ENCODE measurements around the gene SYNJ2. TPM values are rescaled to one million over a fixed set of nuclear protein-coding genes. Genes with fewer than 3 reads are reported as not detected.

Gene SYNJ2
- polyA plus RNA-seq, 6 donors from 2014 or later: 2.4 to 9.5 (median 4.7) TPM

DNA sequence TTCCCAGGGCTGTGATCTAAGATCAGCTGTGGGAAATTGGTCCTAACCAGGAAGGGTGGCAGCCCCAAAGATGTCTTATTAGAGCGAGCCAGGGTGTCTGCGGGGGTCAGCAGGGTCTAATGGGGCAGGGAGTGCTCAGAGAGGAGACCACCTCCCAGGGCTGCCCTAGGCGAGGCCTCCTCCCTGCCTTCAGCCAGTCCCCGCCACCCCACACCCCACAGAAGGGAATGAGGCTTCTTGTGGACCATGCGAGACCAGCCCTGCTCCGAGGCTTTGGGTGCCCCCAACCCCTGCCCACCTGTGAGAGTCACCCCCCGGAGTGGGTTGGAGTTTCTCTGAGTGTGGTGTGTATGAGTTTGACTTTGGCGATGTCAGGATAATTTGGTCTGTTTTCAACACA is 37.8 kb downstream of the SYNJ2 start:
- DNase-seq: no peak
- peaks cover 0 to 10% of the 10 kb centered on the region in 2 donors for H3K36me3 Mint-ChIP-seq
- H3K4me3 Mint-ChIP-seq: no peak overlapping the region
- no peak overlapping the region for H3K27ac Mint-ChIP-seq
- H3K9me3 Mint-ChIP-seq: no peaks in the 10 kb centered on the region
- no peak for ATAC-seq (ENCODE audit: low read depth in 2 of 2)
- peaks cover 7 to 18% (median 13%) of the 10 kb centered on the region in 3 donors for H3K4me1 Mint-ChIP-seq
- no peaks in the 10 kb centered on the region for H3K27me3 Mint-ChIP-seq

DNA sequence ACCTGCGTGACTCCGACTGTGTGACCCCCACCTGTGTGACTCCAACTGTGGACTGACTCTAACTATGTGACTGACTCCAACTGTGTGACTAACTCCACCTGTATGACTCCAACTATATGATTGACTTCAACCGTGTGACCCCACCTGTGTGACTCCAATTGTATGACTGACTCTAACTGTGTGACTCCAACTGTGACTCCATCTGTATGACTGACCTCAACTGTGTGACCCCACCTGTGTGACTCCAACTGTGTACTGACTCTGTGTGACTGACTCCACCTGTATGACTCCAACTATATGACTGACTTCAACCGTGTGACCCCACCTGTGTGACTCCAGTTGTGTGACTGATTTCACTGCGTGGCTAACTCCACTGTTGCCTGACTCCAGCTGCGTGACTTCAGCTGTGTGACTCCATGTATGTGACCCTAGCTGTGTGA is 38.6 kb downstream of the SYNJ2 start:
- Mint-ChIP-seq H3K27me3 (no peaks in the 10 kb centered on the region), H3K27ac (peak overlapping the region in 4 of 6 donors; percentile 4 to 91 (median 51)), H3K4me3 (no peak overlapping the region), H3K4me1 (peaks cover 0 to 13% (median 7%) of the 10 kb centered on the region in 3 donors), H3K36me3 (peaks cover 0 to 10% of the 10 kb centered on the region in 2 donors), H3K9me3 (no peaks in the 10 kb centered on the region)
- ATAC-seq (ENCODE audit: low read depth in 2 of 2) (no peak), DNase-seq (no peak)

DNA sequence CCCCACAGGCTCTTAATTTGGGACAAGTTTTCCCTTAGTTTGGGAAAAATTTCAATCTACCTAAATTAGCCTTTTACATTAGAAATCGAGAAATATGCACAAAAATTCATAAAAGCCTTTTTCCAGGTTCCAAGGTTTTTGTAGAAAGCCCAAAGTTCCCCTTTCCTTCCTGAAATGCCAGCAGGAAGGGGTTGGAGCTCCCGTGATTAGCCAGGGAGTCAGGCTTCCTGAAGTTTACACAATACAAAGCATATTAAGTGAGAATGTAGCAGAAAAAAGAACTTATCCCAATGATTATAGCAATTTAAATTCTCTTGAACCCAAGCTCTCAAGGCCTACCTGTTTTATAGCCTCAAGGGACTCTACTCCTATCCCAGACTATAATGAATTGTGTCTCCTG is 39.1 kb downstream of the SYNJ2 start:
- Mint-ChIP-seq H3K4me1 (peaks cover 3 to 15% (median 7%) of the 10 kb centered on the region in 3 donors), H3K4me3 (no peak overlapping the region), H3K9me3 (no peaks in the 10 kb centered on the region), H3K27ac (peak overlapping the region in 2 of 6 donors; percentile 4 to 42), H3K27me3 (no peaks in the 10 kb centered on the region), H3K36me3 (peaks cover 0 to 10% of the 10 kb centered on the region in 2 donors)
- DNase-seq (no peak), ATAC-seq (ENCODE audit: low read depth in 2 of 2) (no peak)

DNA sequence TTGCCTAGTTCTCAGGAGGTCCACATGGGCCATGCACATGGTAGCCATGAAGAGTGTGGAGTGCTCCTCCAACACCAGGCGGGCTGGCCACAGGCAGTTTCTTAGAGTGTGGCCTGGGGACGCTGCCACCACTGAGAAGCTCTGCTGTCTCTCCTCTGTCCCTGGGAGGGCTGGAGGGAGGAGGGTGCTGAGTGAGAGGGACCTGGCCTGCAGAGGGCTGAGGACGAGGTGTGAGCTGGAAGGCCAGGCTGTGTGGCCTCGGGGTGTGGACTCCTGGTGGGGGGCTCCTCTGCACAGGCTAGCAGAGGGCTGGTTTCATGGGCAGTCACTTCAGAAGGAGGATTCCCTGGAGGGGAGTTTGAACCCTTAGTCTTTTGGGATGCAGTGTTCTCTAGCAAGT is 39.7 kb downstream of the SYNJ2 start:
- Mint-ChIP-seq H3K4me1 (peaks cover 9 to 20% (median 13%) of the 10 kb centered on the region in 3 donors), H3K27me3 (no peaks in the 10 kb centered on the region), H3K36me3 (peaks cover 0 to 10% of the 10 kb centered on the region in 2 donors), H3K4me3 (no peak overlapping the region), H3K27ac (peak overlapping the region in 2 of 6 donors; percentile 70 to 84), H3K9me3 (no peaks in the 10 kb centered on the region)
- no peak for ATAC-seq (ENCODE audit: low read depth in 2 of 2)
- DNase-seq: no peak

DNA sequence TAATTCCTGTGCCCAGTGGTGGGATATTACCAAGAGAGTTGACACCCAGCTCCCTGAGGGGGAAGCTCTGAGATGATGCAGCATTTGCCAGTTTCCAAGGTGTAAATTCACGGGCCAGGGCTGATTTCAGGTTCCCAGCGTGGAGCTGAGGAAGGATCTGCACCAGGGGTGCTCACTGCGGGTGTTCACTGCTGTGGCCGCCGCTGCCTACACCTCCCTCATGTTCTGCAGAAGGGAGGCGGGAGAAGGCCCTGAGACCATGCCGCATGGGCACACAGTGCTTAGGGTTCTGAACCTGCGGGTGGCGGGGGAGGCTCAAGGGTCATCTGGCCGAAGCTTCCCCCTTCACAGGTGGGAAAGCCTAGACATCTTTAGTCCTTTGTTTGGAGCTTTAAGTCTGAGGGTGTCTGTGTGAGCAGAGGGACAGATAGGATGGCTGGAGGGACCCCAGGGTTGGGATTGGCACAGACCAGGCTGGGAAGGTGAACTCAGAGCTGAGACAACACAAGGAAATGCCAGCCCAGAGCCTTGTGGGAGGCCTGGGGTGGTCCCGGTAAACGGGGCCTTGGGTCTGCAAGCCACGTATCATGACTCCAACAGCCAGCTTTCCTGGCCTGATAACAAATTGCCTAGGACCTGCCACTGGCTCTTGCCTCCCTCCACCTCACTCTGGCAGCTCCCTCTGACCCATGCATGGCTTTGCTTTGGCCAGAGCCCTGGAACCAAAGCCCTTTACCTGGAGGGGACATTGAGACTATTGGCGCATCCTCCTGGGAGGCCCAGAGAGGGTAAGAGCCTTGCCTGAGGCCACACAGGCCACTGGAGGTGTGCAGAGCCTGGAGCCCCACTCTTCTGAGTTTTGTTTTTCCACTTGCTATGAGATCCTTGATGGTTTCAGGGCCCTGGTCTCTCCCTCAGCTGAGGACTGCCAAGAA is 40.4 kb downstream of the SYNJ2 start:
- H3K27me3 Mint-ChIP-seq: no peaks in the 10 kb centered on the region
- peak overlapping the region in 1 of 6 donors; percentile 52 for H3K27ac Mint-ChIP-seq
- ATAC-seq (ENCODE audit: low read depth in 2 of 2) (no peak), DNase-seq (no peak)
- no peak overlapping the region for H3K4me3 Mint-ChIP-seq
- H3K36me3 Mint-ChIP-seq: peaks cover 0 to 10% of the 10 kb centered on the region in 2 donors
- H3K4me1 Mint-ChIP-seq: peaks cover 16 to 27% (median 19%) of the 10 kb centered on the region in 3 donors
- no peaks in the 10 kb centered on the region for H3K9me3 Mint-ChIP-seq

DNA sequence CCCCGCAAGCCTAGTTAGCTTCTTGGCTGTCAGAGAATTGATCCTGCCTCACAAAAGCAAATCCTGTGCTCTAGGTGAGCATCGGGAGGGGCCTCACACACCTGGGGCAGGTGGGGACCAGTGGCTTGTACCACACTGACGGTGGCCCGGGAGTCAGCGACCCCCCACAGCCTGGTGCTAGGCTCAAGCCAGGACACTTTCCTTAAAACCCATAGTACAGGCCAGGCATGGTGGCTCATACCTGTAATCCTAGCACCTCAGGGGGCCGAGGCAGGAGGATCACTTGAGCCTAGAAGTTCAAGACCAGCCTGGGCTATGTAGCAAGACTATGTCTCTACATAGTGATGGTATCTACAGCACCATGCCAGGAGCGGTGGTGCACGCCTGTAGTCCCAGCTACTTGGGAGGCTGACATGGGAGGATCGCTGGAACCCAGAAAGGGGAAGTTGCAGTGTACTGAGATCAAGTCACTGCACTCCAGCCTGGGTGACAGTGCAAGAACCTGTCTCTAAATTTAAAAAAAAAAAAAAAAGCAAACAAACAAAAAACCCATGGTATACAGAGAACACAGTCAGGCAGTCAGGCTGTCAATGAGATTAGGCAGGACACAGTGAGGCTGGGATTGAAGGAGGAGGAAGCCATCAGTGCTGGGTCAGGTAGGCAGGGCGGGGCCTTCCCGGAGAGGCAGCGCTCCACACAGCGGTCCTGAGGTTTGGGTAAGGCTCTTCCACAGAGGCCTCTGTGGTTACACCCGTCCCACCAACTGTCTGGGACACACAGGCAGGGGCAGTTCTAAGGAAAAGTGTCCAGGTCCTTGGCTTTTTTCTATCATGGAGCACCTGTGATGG is 41.3 kb downstream of the SYNJ2 start:
- H3K27me3 Mint-ChIP-seq: no peaks in the 10 kb centered on the region
- no peak for DNase-seq
- H3K4me3 Mint-ChIP-seq: no peak overlapping the region
- peak overlapping the region in 2 of 6 donors; percentile 6 to 9 for H3K27ac Mint-ChIP-seq
- peaks cover 20 to 30% (median 24%) of the 10 kb centered on the region in 3 donors for H3K4me1 Mint-ChIP-seq
- no peak for ATAC-seq (ENCODE audit: low read depth in 2 of 2)
- H3K36me3 Mint-ChIP-seq: peaks cover 0 to 10% of the 10 kb centered on the region in 2 donors
- H3K9me3 Mint-ChIP-seq: no peaks in the 10 kb centered on the region

DNA sequence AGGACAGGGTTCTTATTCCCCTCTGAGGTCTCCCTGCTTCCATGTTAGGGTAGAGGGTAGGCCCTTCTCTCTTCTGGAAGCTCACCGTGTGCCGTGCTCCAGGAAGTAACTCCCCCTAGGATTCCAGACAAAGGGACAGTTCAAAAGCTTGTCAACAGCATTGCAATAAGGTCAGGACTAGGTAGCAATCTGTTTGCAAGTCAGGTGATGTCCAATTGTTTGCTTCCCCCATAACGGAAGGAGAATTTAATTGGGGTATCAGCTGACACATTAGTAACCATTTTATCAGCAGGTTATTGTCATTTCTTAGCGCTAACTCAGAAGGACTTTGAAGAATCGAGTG is 41.9 kb downstream of the SYNJ2 start:
- H3K27ac Mint-ChIP-seq: peak overlapping the region in 1 of 6 donors; percentile 9
- no peak overlapping the region for H3K4me3 Mint-ChIP-seq
- peaks cover 0 to 10% of the 10 kb centered on the region in 2 donors for H3K36me3 Mint-ChIP-seq
- ATAC-seq (ENCODE audit: low read depth in 2 of 2): no peak
- no peaks in the 10 kb centered on the region for H3K9me3 Mint-ChIP-seq
- peaks cover 20 to 30% (median 24%) of the 10 kb centered on the region in 3 donors for H3K4me1 Mint-ChIP-seq
- DNase-seq: no peak
- H3K27me3 Mint-ChIP-seq: no peaks in the 10 kb centered on the region

DNA sequence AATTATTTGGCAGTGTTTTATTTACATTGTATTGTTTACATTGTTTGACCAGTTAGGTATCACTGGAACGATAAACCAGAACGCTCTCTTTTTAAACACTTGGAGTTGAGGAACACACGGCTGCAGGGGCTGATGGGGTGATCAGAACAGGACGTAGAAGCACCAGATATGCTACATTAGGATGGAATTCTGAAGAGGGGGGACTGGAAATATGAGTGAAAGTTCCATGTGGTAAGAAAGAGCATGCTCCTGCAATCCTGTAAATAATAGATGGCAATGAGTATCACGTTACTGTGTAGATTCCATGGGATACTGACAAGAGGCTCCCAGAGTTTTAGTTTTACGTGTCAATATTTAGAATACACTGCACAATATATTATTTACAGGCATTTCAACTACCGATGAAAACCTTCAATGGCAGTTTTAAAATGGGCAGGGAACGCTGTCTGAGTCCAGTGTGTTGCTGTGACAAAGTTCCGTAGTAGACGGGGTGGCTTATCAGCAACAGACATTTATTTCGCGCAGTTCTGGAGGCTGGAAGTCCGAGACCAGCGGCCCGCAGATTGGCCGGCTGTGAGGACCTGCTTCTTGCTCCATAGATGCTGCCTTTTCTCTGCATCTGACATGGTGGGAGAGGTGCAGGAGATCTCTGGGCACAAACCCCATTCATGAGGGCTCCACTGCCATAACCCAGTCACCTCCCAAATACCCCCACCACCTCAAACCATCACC is 43.1 kb downstream of the SYNJ2 start:
- Mint-ChIP-seq H3K27me3 (no peaks in the 10 kb centered on the region), H3K27ac (peak overlapping the region in 4 of 6 donors; percentile 20 to 79 (median 64)), H3K4me1 (peaks cover 20 to 30% (median 24%) of the 10 kb centered on the region in 3 donors), H3K36me3 (peaks cover 0 to 9% of the 10 kb centered on the region in 2 donors), H3K9me3 (no peaks in the 10 kb centered on the region), H3K4me3 (no peak overlapping the region)
- DNase-seq: no peak
- ATAC-seq (ENCODE audit: low read depth in 2 of 2): no peak

DNA sequence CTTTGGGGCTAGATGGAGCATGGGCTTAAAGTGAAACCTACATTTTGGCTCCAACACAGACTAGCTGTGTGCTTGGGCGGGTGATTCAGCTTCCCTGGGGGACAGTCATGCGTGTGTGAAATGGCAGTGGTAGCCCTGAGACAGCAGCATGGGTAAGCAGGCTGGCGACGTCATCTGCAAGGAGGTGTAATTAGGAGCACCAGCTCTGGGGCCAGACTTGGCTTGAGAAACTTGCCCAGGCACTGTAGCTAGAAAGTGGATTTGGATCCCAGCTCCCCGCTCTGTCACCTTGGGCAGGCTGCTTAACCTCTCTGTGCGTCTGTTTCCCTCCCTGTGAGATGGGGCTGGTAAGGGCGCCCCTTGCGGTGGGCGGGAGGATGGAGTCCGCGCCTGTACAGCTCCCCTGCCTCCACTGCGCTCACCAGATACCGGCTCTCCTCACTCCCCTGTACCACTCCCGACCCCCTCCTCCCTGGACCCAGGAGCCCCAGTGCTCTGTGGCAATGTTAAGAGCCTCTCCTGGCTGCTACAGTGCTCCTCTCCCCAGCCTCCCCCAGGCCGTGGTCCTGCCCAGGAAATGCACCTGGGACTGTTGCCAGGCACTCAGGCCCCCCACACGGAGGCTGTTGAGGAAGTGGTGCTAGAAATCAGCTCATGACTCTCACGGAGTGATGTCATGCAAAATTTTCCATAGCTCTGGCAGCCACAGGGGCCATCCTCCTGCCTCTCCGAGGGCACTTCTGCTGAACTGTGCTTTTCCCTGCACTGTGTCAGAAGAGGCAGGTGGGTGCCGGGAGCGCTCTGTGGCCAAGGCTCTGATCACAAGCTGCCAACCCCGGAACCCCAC is 44.6 kb downstream of the SYNJ2 start:
- Mint-ChIP-seq H3K27ac (peak overlapping the region; percentile 92 to 97 (median 96)), H3K9me3 (no peaks in the 10 kb centered on the region), H3K4me1 (peaks cover 21 to 31% (median 30%) of the 10 kb centered on the region in 3 donors), H3K36me3 (no peaks in the 10 kb centered on the region), H3K27me3 (no peaks in the 10 kb centered on the region), H3K4me3 (peak overlapping the region; percentile 47 to 87 (median 82))
- peak; percentile 78 for DNase-seq
- peak; percentile 73 to 76 for ATAC-seq (ENCODE audit: low read depth in 2 of 2)

DNA sequence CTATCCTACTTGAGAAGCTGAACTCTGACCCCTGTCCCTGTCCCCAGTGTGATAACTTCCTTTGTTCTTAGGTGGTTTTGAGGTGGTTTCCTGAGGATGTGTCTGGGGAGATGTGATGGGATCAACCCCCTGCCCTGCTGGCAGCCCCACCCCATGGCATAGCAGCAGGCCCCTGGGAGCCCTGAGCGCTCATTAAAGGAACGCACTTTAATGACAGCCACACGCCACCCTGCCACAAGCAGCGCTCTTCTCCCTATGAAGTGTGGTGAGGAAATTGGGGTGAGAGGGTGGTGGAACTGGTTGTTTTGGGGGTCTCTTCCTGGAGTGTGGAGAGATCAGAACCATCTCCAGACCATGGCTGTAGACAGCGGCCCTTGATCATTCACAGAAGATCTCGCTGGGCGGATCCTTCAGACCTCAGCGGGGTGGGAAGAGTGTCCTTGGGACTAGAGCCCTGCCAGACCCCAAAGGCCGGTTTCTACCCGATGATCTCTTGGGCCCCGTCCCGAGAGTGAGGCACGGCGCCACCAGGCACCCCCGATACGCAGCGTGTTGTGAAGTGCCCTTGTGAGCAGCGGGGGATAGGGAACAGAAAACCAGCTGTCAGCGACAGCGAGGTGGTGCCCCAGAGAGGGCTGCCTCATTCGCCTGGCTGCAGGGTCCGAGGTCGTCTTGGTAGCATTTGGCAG is 45.4 kb downstream of the SYNJ2 start:
- Mint-ChIP-seq H3K36me3 (no peaks in the 10 kb centered on the region), H3K4me3 (peak overlapping the region; percentile 47 to 87 (median 82)), H3K9me3 (no peaks in the 10 kb centered on the region), H3K4me1 (peaks cover 28 to 38% (median 38%) of the 10 kb centered on the region in 3 donors), H3K27ac (peak overlapping the region; percentile 92 to 97 (median 96)), H3K27me3 (no peaks in the 10 kb centered on the region)
- DNase-seq (no peak), ATAC-seq (ENCODE audit: low read depth in 2 of 2) (peak; percentile 50 to 58)

DNA sequence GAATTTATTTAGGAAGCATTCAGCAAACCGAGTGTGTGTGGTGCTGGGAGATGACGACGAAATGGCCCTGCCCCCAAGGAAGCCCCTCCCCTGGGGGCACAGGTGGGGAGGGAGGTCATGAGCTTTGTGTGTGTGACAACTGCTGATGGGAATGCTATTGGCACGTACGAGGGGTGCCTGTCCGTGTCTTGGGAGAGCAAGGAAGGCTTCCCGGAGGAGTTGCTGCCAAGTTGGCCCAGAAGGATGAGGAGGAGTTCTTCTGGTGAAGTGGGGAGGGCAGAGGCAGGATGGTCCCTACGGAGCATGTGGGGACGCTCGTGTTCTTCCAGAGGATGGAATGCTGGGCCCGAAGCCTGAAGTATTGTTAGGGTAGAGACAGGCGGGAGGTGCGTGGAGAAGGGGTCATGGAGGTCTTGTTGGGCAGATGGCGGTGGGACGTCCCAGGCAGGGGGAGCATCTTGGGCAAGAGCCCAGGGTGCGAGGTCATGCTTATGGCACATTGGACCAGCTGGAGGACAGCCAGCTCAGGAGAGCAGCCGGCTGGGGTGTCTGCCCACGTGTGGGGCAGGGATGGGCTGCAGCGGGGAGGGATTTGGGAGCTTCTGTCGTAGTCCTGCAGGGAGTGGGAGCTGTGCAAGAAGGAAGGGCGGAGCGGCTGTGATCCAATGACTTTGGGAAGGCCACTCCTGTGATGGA is 46.1 kb downstream of the SYNJ2 start:
- H3K27me3 Mint-ChIP-seq: no peaks in the 10 kb centered on the region
- peaks cover 28 to 38% (median 38%) of the 10 kb centered on the region in 3 donors for H3K4me1 Mint-ChIP-seq
- H3K4me3 Mint-ChIP-seq: peak overlapping the region in 2 of 8 donors; percentile 12 to 32
- no peaks in the 10 kb centered on the region for H3K36me3 Mint-ChIP-seq
- no peak for ATAC-seq (ENCODE audit: low read depth in 2 of 2)
- no peaks in the 10 kb centered on the region for H3K9me3 Mint-ChIP-seq
- no peak for DNase-seq
- H3K27ac Mint-ChIP-seq: peak overlapping the region; percentile 22 to 97 (median 96)

All from naive B cell (primary cell).